Measurements from ENCODE around the gene CLIP3. TPM values are rescaled to one million over a fixed set of nuclear protein-coding genes. Genes with fewer than 3 reads are reported as not detected.
"Not testable (repeated sequence)": the region's sequence is repeated elsewhere in the genome, so short reads cannot be mapped to it uniquely, and the experiment has no call there.

CLIP3 gene
- total RNA-seq, 1 donor from 2014 or later = 4.3 TPM

- H3K4me3 ChIP-seq (ENCODE audit: low read depth, low read length) = peak overlapping the region; percentile 23
- TF ChIP-seq, protein P1, sequence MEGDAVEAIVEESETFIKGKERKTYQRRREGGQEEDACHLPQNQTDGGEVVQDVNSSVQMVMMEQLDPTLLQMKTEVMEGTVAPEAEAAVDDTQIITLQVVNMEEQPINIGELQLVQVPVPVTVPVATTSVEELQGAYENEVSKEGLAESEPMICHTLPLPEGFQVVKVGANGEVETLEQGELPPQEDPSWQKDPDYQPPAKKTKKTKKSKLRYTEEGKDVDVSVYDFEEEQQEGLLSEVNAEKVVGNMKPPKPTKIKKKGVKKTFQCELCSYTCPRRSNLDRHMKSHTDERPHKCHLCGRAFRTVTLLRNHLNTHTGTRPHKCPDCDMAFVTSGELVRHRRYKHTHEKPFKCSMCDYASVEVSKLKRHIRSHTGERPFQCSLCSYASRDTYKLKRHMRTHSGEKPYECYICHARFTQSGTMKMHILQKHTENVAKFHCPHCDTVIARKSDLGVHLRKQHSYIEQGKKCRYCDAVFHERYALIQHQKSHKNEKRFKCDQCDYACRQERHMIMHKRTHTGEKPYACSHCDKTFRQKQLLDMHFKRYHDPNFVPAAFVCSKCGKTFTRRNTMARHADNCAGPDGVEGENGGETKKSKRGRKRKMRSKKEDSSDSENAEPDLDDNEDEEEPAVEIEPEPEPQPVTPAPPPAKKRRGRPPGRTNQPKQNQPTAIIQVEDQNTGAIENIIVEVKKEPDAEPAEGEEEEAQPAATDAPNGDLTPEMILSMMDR (conservative IDR thresholded peaks at IDR 0.05; ENCODE audit: low read depth, low read length) = no peak
- no peak for DNase-seq (ENCODE audit: low read depth)
Observed at GRCh38 chr19:35986664-35987570, 45.8 kb downstream of the CLIP3 start.

GRCh38 chr19:35986111-35986510, 46.6 kb downstream of the CLIP3 start:
- TF ChIP-seq, protein P1 (conservative IDR thresholded peaks at IDR 0.05; ENCODE audit: low read depth, low read length) = no peak
- H3K4me3 ChIP-seq (ENCODE audit: low read depth, low read length) = no peak overlapping the region
- no peak for DNase-seq (ENCODE audit: low read depth)

DNA sequence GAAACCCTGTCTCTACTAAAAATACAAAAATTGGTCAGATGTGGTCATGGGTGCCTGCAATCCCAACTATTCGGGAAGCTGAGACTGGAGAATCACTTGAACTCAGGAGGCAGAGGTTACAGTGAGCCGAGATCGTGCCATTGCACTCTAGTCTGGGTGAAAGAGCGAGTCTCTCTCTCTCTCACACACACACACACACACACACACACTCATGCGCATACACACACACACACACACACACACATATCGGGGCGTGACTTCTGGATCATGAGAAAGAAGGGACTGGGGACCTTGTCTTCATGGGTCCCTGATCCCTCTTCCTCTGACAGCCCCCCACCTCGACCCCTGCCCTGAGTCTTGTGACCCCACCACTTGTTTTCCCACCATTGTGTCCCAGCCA, 49.5 kb downstream of the CLIP3 start:
- no peak overlapping the region for H3K4me3 ChIP-seq (ENCODE audit: low read depth, low read length)
- TF ChIP-seq, protein P1 (conservative IDR thresholded peaks at IDR 0.05; ENCODE audit: low read depth, low read length) = no peak
- no peak for DNase-seq (ENCODE audit: low read depth)

DNA sequence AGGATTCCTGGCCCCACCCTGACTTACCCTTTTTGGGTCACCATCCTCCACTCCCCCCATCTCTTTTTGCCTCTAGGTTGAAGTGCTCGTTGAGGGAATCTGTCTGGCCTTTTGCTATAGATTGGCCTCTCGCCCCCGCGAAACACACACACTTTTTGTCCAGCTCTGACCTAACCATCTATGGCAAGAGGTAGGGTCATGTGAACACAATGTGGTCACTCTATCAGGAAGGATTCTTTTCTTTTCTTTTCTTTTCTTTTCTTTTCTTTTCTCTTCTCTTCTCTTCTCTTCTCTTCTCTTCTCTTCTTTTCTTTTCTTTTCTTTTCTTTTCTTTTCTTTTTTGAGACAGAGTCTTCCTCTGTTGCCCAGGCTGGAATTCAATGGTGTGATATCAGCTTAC, 51.7 kb downstream of the CLIP3 start:
- DNase-seq (ENCODE audit: low read depth) = not testable (repeated sequence)

GRCh38 chr19:35978832-35979365, 53.8 kb downstream of the CLIP3 start:
- TF ChIP-seq, protein P1 (conservative IDR thresholded peaks at IDR 0.05; ENCODE audit: low read depth, low read length) = no peak
- no peak for DNase-seq (ENCODE audit: low read depth)
- no peak overlapping the region for H3K4me3 ChIP-seq (ENCODE audit: low read depth, low read length)

More for the DNA sequence above, 51.7 kb downstream of the CLIP3 start:
- not testable (repeated sequence) for H3K4me3 ChIP-seq (ENCODE audit: low read depth, low read length)

DNA sequence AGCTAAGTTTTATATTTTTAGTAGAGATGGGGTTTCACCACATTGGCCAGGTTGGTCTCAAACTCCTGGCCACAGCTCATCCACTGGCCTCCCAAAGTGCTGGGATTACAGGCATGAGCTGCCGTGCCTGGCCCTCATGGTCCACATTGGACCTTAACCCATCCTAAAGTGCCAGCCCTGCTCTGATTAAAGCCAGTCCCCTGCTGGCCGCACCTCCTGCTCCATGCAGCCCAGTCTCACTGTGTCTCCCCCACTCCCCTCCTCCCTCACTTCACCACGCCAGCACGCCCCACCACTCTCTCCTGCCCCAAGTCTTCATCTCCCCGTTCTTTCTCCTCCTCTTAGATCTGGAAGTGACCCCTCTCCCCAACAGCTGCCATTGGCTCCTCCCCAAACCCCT, 54.4 kb downstream of the CLIP3 start:
- no peak overlapping the region for H3K4me3 ChIP-seq (ENCODE audit: low read depth, low read length)
- no peak for DNase-seq (ENCODE audit: low read depth)
- TF ChIP-seq, protein P1 (conservative IDR thresholded peaks at IDR 0.05; ENCODE audit: low read depth, low read length) = no peak

- H3K4me3 ChIP-seq (ENCODE audit: low read depth, low read length) = no peak overlapping the region
- TF ChIP-seq, protein P1 (conservative IDR thresholded peaks at IDR 0.05; ENCODE audit: low read depth, low read length) = peak; percentile 13
- no peak for DNase-seq (ENCODE audit: low read depth)
Observed at GRCh38 chr19:35977446-35978222, 55.0 kb downstream of the CLIP3 start.
